ENCODE measurements around the gene C12orf56. TPM values are rescaled to one million over a fixed set of nuclear protein-coding genes. Genes with fewer than 3 reads are reported as not detected.

The C12orf56 gene
- polyA plus RNA-seq, 2 of the 4 experiments (the other 2 are of a cell fraction), result 0.05 to 0.22 TPM

GRCh38 chr12:64392221-64392620 lies 1.7 kb upstream of the C12orf56 start:
- POLR2A ChIA-PET, result no interaction called here
- H3K4me3 ChIP-seq, result no peak overlapping the region
- no peaks in the 10 kb centered on the region for H3K4me1 ChIP-seq
- FAIRE-seq (no peak), ATAC-seq (peak; percentile 69; a peak in 5 of 6 replicates), DNase-seq (ENCODE audit: low read depth in 1 of 2, low spot score in 1 of 2) (peak; percentile 54 to 74)
- TF ChIP-seq KDM5A (IDR thresholded peaks at IDR 0.05) (no peak), SMC3 (IDR thresholded peaks at IDR 0.05) (peak; percentile 57; the same call in 2 of the 3 replicates), JUN (IDR thresholded peaks at IDR 0.05) (no peak), RAD21 (conservative IDR thresholded peaks at IDR 0.05 in 1 of 2, IDR thresholded peaks at IDR 0.05 in 1 of 2) (peak; percentile 35 to 46; a peak in 3 of 5 replicates)
- TF ChIP-seq, protein P1, sequence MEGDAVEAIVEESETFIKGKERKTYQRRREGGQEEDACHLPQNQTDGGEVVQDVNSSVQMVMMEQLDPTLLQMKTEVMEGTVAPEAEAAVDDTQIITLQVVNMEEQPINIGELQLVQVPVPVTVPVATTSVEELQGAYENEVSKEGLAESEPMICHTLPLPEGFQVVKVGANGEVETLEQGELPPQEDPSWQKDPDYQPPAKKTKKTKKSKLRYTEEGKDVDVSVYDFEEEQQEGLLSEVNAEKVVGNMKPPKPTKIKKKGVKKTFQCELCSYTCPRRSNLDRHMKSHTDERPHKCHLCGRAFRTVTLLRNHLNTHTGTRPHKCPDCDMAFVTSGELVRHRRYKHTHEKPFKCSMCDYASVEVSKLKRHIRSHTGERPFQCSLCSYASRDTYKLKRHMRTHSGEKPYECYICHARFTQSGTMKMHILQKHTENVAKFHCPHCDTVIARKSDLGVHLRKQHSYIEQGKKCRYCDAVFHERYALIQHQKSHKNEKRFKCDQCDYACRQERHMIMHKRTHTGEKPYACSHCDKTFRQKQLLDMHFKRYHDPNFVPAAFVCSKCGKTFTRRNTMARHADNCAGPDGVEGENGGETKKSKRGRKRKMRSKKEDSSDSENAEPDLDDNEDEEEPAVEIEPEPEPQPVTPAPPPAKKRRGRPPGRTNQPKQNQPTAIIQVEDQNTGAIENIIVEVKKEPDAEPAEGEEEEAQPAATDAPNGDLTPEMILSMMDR (IDR thresholded peaks at IDR 0.05), result peak; percentile 57
- H3K9me3 ChIP-seq, result no peaks in the 10 kb centered on the region
- CTCF ChIA-PET, result interaction anchor here (0.6 to 1.7 kb wide), 5 partner anchors 109 to 569 kb away, joined by 3 to 5 read pairs (median 4); no protein-coding TSS in a partner anchor
- H3K4me2 ChIP-seq, result no peak overlapping the region
- no peak overlapping the region for H3K27ac ChIP-seq
- WGBS (ENCODE audit: missing lambda C conversion rate), result 23% methylated on average over 3 of the region's 3 CpGs

DNA sequence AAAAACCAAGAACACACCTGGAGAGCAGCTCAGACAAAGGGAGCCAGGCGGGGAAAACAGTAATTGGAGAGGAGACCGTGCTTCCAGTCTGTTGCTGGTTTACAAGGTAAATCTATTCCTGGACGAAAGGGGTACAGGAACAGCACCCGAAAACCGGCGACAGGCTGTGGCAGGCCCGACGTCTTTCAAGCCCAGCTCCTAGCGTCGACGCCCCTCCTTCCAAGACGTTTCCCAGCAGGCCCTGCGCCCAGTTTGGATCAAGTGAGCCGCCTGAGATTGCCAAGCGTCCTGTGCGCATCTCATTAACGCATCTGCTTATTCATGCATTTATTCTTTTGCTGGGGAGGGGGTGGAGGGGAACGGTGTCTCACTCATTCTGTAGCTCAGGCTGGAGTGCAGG lies 1.4 kb downstream of the C12orf56 start:
- no peak overlapping the region for H3K27ac ChIP-seq
- no peak overlapping the region for H3K4me2 ChIP-seq
- no peaks in the 10 kb centered on the region for H3K4me1 ChIP-seq
- WGBS (ENCODE audit: missing lambda C conversion rate), result 94% methylated on average over 18 of the region's 18 CpGs
- POLR2A ChIA-PET, result no interaction called here
- CTCF ChIA-PET, result interaction anchor here (2.5 to 3.0 kb wide), 2 partner anchors 10 to 563 kb away, joined by 13 to 14 read pairs; no protein-coding TSS in a partner anchor
- H3K4me3 ChIP-seq, result no peak overlapping the region
- no peaks in the 10 kb centered on the region for H3K9me3 ChIP-seq
- no peak for DNase-seq (ENCODE audit: low read depth in 1 of 2, low spot score in 1 of 2)
- FAIRE-seq, result no peak
- no peak for ATAC-seq
- TF ChIP-seq ZNF302 (CRISPR knock-in tag; IDR thresholded peaks at IDR 0.05), result no peak
- TF ChIP-seq GATA3 (IDR thresholded peaks at IDR 0.05; ENCODE audit: borderline replicate concordance), result no peak
- TF ChIP-seq POLR2A (IDR thresholded peaks at IDR 0.05; ENCODE audit: low read length), result no peak
- no peak for TF ChIP-seq PHF8 (IDR thresholded peaks at IDR 0.05; ENCODE audit: borderline replicate concordance, low read depth)
- TF ChIP-seq EP300 (IDR thresholded peaks at IDR 0.05), result no peak
- no peak for TF ChIP-seq TFCP2L1 (CRISPR knock-in tag; IDR thresholded peaks at IDR 0.05)
- no peak for TF ChIP-seq HOXB13 (CRISPR knock-in tag; IDR thresholded peaks at IDR 0.05; ENCODE audit: low read depth)
- TF ChIP-seq NFE2L2 (conservative IDR thresholded peaks at IDR 0.05; ENCODE audit: low read length), result no peak

GRCh38 chr12:64387197-64387816 lies 3.3 kb downstream of the C12orf56 start:
- ChIA-PET CTCF (no interaction called here), POLR2A (no interaction called here)
- FAIRE-seq (no peak), ATAC-seq (no peak), DNase-seq (ENCODE audit: low read depth in 1 of 2, low spot score in 1 of 2) (no peak)
- H3K9me3 ChIP-seq, result no peaks in the 10 kb centered on the region
- no peak overlapping the region for H3K4me2 ChIP-seq
- 87% methylated on average over 6 of the region's 6 CpGs for WGBS (ENCODE audit: missing lambda C conversion rate)
- TF ChIP-seq HOXA7 (CRISPR knock-in tag; IDR thresholded peaks at IDR 0.05), result no peak
- TF ChIP-seq FOSL2 (IDR thresholded peaks at IDR 0.05), result no peak
- no peak for TF ChIP-seq FOSL2 (CRISPR knock-in tag; IDR thresholded peaks at IDR 0.05)
- H3K4me3 ChIP-seq, result no peak overlapping the region
- H3K27ac ChIP-seq, result no peak overlapping the region
- no peaks in the 10 kb centered on the region for H3K4me1 ChIP-seq

DNA sequence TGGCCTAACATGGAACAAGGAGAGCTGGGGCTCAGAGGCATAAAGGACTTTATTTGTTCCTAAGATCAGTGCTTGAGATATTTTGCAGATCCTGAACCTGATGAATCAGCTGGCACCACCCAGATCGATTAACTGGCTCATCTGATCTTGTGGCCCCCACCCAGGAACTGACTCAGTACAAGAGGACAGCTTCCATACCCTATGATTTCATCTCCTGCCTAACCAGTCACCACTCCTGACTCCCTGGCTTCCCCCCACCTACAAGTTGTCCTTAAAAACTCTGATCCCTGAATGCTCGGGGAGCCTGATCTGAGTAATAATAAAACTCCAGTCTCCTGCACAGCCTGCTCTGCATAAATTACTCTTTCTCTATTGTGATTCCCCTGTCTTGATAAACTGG lies 5.1 kb downstream of the C12orf56 start:
- FAIRE-seq (no peak), ATAC-seq (no peak), DNase-seq (ENCODE audit: low read depth in 1 of 2, low spot score in 1 of 2) (no peak)
- H3K4me1 ChIP-seq, result no peaks in the 10 kb centered on the region
- CTCF ChIA-PET, result interaction anchor here (0.7 to 1.3 kb wide), 2 partner anchors 10 to 122 kb away, joined by 3 to 4 read pairs; no protein-coding TSS in a partner anchor
- no peak overlapping the region for H3K4me2 ChIP-seq
- POLR2A ChIA-PET, result interaction anchor here (0.7 kb wide), 1 partner anchor 10 kb away, joined by 3 read pairs; no protein-coding TSS in a partner anchor
- 29% methylated on average over 2 of the region's 2 CpGs for WGBS (ENCODE audit: missing lambda C conversion rate)
- H3K4me3 ChIP-seq, result no peak overlapping the region
- H3K9me3 ChIP-seq, result 0 out of 3 replicates have a peak, but pooled peaks cover 6% of the 10 kb centered on the region
- H3K27ac ChIP-seq, result no peak overlapping the region
- TF ChIP-seq EHF (CRISPR knock-in tag; IDR thresholded peaks at IDR 0.05) (no peak), SMC3 (IDR thresholded peaks at IDR 0.05) (no peak), MAX (IDR thresholded peaks at IDR 0.05) (no peak), CHD4 (IDR thresholded peaks at IDR 0.05; ENCODE audit: borderline replicate concordance) (no peak), TFCP2L1 (CRISPR knock-in tag; IDR thresholded peaks at IDR 0.05) (no peak), POLR2A (IDR thresholded peaks at IDR 0.05; ENCODE audit: low read length) (no peak), MYC (IDR thresholded peaks at IDR 0.05; ENCODE audit: borderline replicate concordance, low read length) (no peak)

Measured in A549 (cell line).